ENCODE data around the gene FSTL3.

DNA sequence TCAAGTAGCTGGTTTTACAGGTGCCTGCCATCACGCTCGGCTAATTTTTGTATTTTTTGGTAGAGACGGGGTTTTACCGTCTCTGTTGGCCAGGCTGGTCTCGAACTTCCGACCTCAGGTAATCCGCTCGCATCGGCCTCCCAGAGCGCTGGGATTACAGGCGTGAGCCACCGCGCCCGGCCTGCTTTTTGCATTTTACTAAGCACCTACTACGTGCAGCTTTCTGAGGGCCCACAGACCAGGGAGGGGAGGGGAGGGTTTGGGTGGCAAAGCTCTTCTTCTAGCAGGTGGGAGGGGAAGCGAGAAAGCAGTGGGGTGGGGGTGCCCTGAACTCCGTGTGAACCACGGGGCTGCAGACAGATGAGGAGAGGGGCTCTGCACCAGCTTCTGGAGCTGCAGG lies 47.5 kb downstream of the FSTL3 start:
- no peak for TF ChIP-seq POLR2A (IDR thresholded peaks at IDR 0.05; ENCODE audit: low read length)
- TF ChIP-seq GATA1 (IDR thresholded peaks at IDR 0.05; ENCODE audit: low read depth, low read length) = no peak

All from erythroblast (primary cell).